NOMO-1 treated with dmso at 0.1 percent for 144 hours (cell line): Measurements from ENCODE around the gene UBTD1.

Experiments used
- DNase-seq: peaks from one replicate; lab custom pipeline; 2025; ENCODE audit not compliant: unreplicated experiment; lab: John Stamatoyannopoulos, UW

UBTD1 gene

GRCh38 chr10:97580421-97581367, 82.0 kb downstream of the UBTD1 start:
- no peak for DNase-seq

GRCh38 chr10:97582169-97582568, 83.4 kb downstream of the UBTD1 start:
- no peak for DNase-seq

- DNase-seq, result no peak
These were observed 84.8 kb downstream of the UBTD1 start for GRCh38 chr10:97583476-97583875.

GRCh38 chr10:97584060-97584797, 85.5 kb downstream of the UBTD1 start, which contains the start of gene HOGA1:
Gene HOGA1 (plus strand): TSS chr10:97584389. CDS start chr10:97584704, 315 bp downstream.
- no peak for DNase-seq

GRCh38 chr10:97584798-97585438, 86.2 kb downstream of the UBTD1 start:
- no peak for DNase-seq

GRCh38 chr10:97585439-97585811, 86.7 kb downstream of the UBTD1 start:
- no peak for DNase-seq

- no peak for DNase-seq
These were observed 88.5 kb downstream of the UBTD1 start for GRCh38 chr10:97587183-97587582.

- no peak for DNase-seq
These were observed 90.8 kb downstream of the UBTD1 start, which contains the start of gene C10orf62 for GRCh38 chr10:97589479-97589878. Gene C10orf62 (plus strand): TSS chr10:97589721. CDS start chr10:97589898, 177 bp downstream.

- no peak for DNase-seq
These were observed 91.5 kb downstream of the UBTD1 start for GRCh38 chr10:97590082-97590747.

- no peak for DNase-seq
These were observed 92.2 kb downstream of the UBTD1 start for GRCh38 chr10:97590748-97591495.

GRCh38 chr10:97593421-97593820, 94.7 kb downstream of the UBTD1 start:
- no peak for DNase-seq

- no peak for DNase-seq
These were observed 97.7 kb downstream of the UBTD1 start for GRCh38 chr10:97596101-97597082.

- no peak for DNase-seq
These were observed 99.1 kb downstream of the UBTD1 start for GRCh38 chr10:97597778-97598177.

GRCh38 chr10:97598407-97599271, 99.9 kb downstream of the UBTD1 start:
- DNase-seq, result no peak

- DNase-seq, result no peak
These were observed 100.5 kb downstream of the UBTD1 start for GRCh38 chr10:97599272-97599619.

GRCh38 chr10:97600616-97601015, 101.9 kb downstream of the UBTD1 start:
- no peak for DNase-seq

- no peak for DNase-seq
These were observed 102.8 kb downstream of the UBTD1 start for GRCh38 chr10:97601268-97602215.
